Endothelial cell of umbilical vein (primary cell): ENCODE results near the gene NEDD4. TPM values are rescaled to one million over a fixed set of nuclear protein-coding genes. Genes with fewer than 3 reads are reported as not detected.

Source experiments
- Bru-seq: library from RNA; stranded (reverse); fragments of 400-500 nt; gene quantifications from one replicate; lab custom pipeline; 2021; lab: Mats Ljungman, UMichigan
- BruChase-seq, 2 experiments: library from RNA; stranded (reverse); fragments of 400-500 nt; gene quantifications; one replicate each; lab custom pipeline; 2021; lab: Mats Ljungman, UMichigan
- BruUV-seq: library from RNA; stranded (reverse); fragments of 400-500 nt; replicated peaks from 2 replicates; lab custom pipeline; 2021; lab: Mats Ljungman, UMichigan
- CTCF ChIA-PET: fragments of 300-600, 350-600 bp; sonication (Branson Sonifier 250); formaldehyde crosslinking; loops from one replicate; lab custom pipeline; 2021; ENCODE audit warnings: antibody characterized with exemption, inconsistent platforms; lab: Charles Lee
- POLR2A ChIA-PET: fragments of 300-600, 350-600 bp; sonication (Branson Sonifier 250); formaldehyde crosslinking; loops from one replicate; lab custom pipeline; 2021; ENCODE audit warnings: antibody characterized with exemption, inconsistent platforms; lab: Charles Lee
- DNase-seq: peaks from one replicate; pipeline ENCODE4 v3.0.0-alpha.2; 2011; ENCODE audit warnings: low read depth, low spot score
- FAIRE-seq: peaks from 2 replicates; lab custom pipeline; 2011; peaks lifted over from hg19 to GRCh38; lab: Jason Lieb, UNC
- H2AFZ ChIP-seq: 2 replicates; pipeline ENCODE4 v1.6.0; 2012; ENCODE audit warnings: low read depth, low read length, control low read depth, inconsistent platforms
- H3K27ac ChIP-seq: 2 replicates; pipeline ENCODE4 v1.5.1; 2011; ENCODE audit warnings: low read depth, mild to moderate bottlenecking, control low read depth, low read length, moderate library complexity; ENCODE audit not compliant: insufficient read depth
- H3K27me3 ChIP-seq, 2 experiments: 2 replicates each; pipeline versions ENCODE4 v1.6.0 to v1.6.1; 2011; ENCODE audit warnings: low read length in 2 of 2, mixed read lengths in 1 of 2; ENCODE audit not compliant: control insufficient read depth in 2 of 2, insufficient read depth in 2 of 2
- H3K36me3 ChIP-seq, 2 experiments: 2 replicates in 1 of 2; 3 replicates in 1 of 2; pipeline ENCODE4 v1.5.1; 2011; ENCODE audit warnings: low read length in 2 of 2, mild to moderate bottlenecking in 1 of 2, moderate library complexity in 1 of 2; ENCODE audit not compliant: control insufficient read depth in 2 of 2, insufficient read depth in 2 of 2; ENCODE audit errors: extremely low read depth in 1 of 2
- H3K4me1 ChIP-seq: 3 replicates; pipeline ENCODE4 v1.5.1; 2011; ENCODE audit warnings: mild to moderate bottlenecking, low read length; ENCODE audit not compliant: control insufficient read depth, insufficient read depth; ENCODE audit errors: extremely low read depth
- H3K4me2 ChIP-seq: 2 replicates; pipeline ENCODE4 v1.6.1; 2011; ENCODE audit warnings: low read length, control low read depth, mixed read lengths; ENCODE audit not compliant: insufficient read depth
- H3K4me3 ChIP-seq, 3 experiments: fragments of 200-600 bp in 1 of 3; sonication (generic), shearing (Covaris generic) in 1 of 3; replicated peaks in 1 of 3; 2 replicates each; pipeline ENCODE4 v1.5.1; 2011 to 2016; ENCODE audit warnings: control low read depth in 3 of 3, low read length in 3 of 3, mild to moderate bottlenecking in 2 of 3, inconsistent platforms in 1 of 3, low read depth in 1 of 3, moderate library complexity in 1 of 3; ENCODE audit not compliant: insufficient read depth in 1 of 3
- H3K79me2 ChIP-seq: 2 replicates; pipeline ENCODE4 v1.6.0; 2012; ENCODE audit warnings: low read length, inconsistent platforms; ENCODE audit not compliant: control insufficient read depth, insufficient read depth
- H3K9ac ChIP-seq: replicated peaks from 2 replicates; pipeline ENCODE3; 2011; ENCODE audit warnings: low read length, control low read depth; ENCODE audit not compliant: insufficient read depth; ENCODE audit errors: extremely low read depth
- H3K9me1 ChIP-seq: replicated peaks from 3 replicates; pipeline ENCODE4 v1.6.0; 2011; ENCODE audit warnings: mild to moderate bottlenecking, low read length; ENCODE audit not compliant: control insufficient read depth, insufficient read depth; ENCODE audit errors: extremely low read depth
- H3K9me3 ChIP-seq: replicated peaks from 2 replicates; pipeline ENCODE4 v1.5.1; 2012; ENCODE audit warnings: low read length, inconsistent platforms; ENCODE audit not compliant: control insufficient read depth, insufficient read depth
- H4K20me1 ChIP-seq: replicated peaks from 2 replicates; pipeline ENCODE3; 2011; ENCODE audit warnings: mild to moderate bottlenecking, low read length; ENCODE audit not compliant: control insufficient read depth, insufficient read depth; ENCODE audit errors: extremely low read depth
- EZH2 ChIP-seq: IDR thresholded peaks from 2 replicates; pipeline ENCODE4 v1.6.1; 2012; ENCODE audit warnings: borderline replicate concordance, low read depth, mild to moderate bottlenecking, moderate library complexity, low read length, inconsistent platforms; ENCODE audit not compliant: severe bottlenecking
- FOS ChIP-seq: IDR thresholded peaks from 2 replicates; pipeline ENCODE4 v1.6.1; 2011; ENCODE audit warnings: mild to moderate bottlenecking, low read length, moderate library complexity, borderline replicate concordance; ENCODE audit not compliant: insufficient read depth
- GATA2 ChIP-seq: IDR thresholded peaks from 2 replicates; pipeline ENCODE4 v1.7.0; 2011; ENCODE audit warnings: low read depth, mild to moderate bottlenecking, moderate library complexity, mixed read lengths, low read length; ENCODE audit not compliant: insufficient read length, insufficient read depth
- JUN ChIP-seq: IDR thresholded peaks from 2 replicates; pipeline ENCODE4 v1.6.1; 2011; ENCODE audit warnings: borderline replicate concordance, low read depth; ENCODE audit not compliant: insufficient read length, insufficient read depth
- MYC ChIP-seq: IDR thresholded peaks from one replicate; pipeline ENCODE4 v1.6.1; 2011; ENCODE audit warnings: mild to moderate bottlenecking, low read depth, low read length
- POLR2A ChIP-seq: IDR thresholded peaks from 2 replicates; pipeline ENCODE4 v1.6.1; 2012; ENCODE audit warnings: low read depth, mild to moderate bottlenecking, control low read depth, low read length
- POLR2AphosphoS5 ChIP-seq: IDR thresholded peaks from 2 replicates; pipeline ENCODE4 v1.6.1; 2012; ENCODE audit warnings: low read depth, mild to moderate bottlenecking, control low read depth, low read length, moderate library complexity; ENCODE audit not compliant: insufficient read depth
- dilution Hi-C: fragments of 300-500 bp; cut with MboI; formaldehyde crosslinking; loops from one replicate; pipeline ENCODE4 v1.15.0; 2019; ENCODE audit warnings: low sequenced_read_pairs; ENCODE audit not compliant: extremely low pct_ligation_motif_present
- intact Hi-C: fragments of 100-400 bp; cut with micrococcal nuclease; formaldehyde crosslinking; loops from one replicate; pipeline ENCODE4 v1.10.0; 2022
- long read RNA-seq: library from polyadenylated mRNA; stranded (forward); transcript quantifications from one replicate; pipeline ENCODE4 v2.0.0, GENCODE V29; 2021
- polyA minus RNA-seq, 3 experiments: library from RNA; depleted of rRNA, polyadenylated mRNA; stranded (reverse); fragments of >200 nt; gene quantifications; 1 replicate in 1 of 3; 2 replicates in 2 of 3; pipeline ENCODE4 v1.2.3, GENCODE V29; 2011
- polyA plus RNA-seq, 4 experiments: library from polyadenylated mRNA; depleted of rRNA in 3 of 4; stranded (reverse) in 3 of 4; unstranded in 1 of 4; fragments of >200 nt; gene quantifications; 2 replicates each; pipeline versions ENCODE4 v1.2.1 to v1.2.3, GENCODE V29; 2011 to 2012; ENCODE audit warnings: missing spikeins in 1 of 4
- total RNA-seq: library from RNA; stranded (reverse); gene quantifications from 2 replicates; pipeline ENCODE4 v1.2.3, GENCODE V29; 2021
- TF ChIP-seq, protein P1 (sequence below), 2 donors: IDR thresholded peaks; 1 replicate in 1 of 2; 2 replicates in 1 of 2; pipeline ENCODE4 v1.5.1; 2011; ENCODE audit warnings: low read length in 2 of 2, mild to moderate bottlenecking in 2 of 2, moderate library complexity in 2 of 2, control low read depth in 1 of 2, inconsistent platforms in 1 of 2, low read depth in 1 of 2; ENCODE audit not compliant: insufficient read depth in 1 of 2; ENCODE audit errors: extremely low read depth in 1 of 2
- TF ChIP-seq, protein P2 (sequence below): IDR thresholded peaks from 2 replicates; pipeline ENCODE4 v1.6.1; 2011; ENCODE audit not compliant: insufficient read depth, insufficient read length

Gene NEDD4
- total RNA-seq (34.2 and 39.0 TPM in 2 replicates), polyA plus RNA-seq (8.9 and 9.2 TPM in 2 replicates), polyA minus RNA-seq (25.2 and 26.3 TPM in 2 replicates), Bru-seq, nascent RNA (percentile 85 among the genes with signal in this experiment), BruChase-seq, experiment 1, labeled RNA remaining after a 6-hour chase (percentile 74 among the genes with signal in this experiment), BruChase-seq, experiment 2, labeled RNA remaining after a 2-hour chase (percentile 76 among the genes with signal in this experiment)
- 13.7 and 14.9 TPM in 2 replicates for polyA plus RNA-seq (2011; cell fraction: cytosol; rRNA removed)
- 26.5 and 28.7 TPM in 2 replicates for polyA plus RNA-seq (2011; cell fraction: nucleus; rRNA removed)
- polyA plus RNA-seq (2012) = 14.5 and 17.7 TPM in 2 replicates
- 19.3 TPM for polyA minus RNA-seq (2011; cell fraction: cytosol; rRNA and poly(A)+ RNA removed)
- 48.2 and 54.0 TPM in 2 replicates for polyA minus RNA-seq (2011; cell fraction: nucleus; rRNA and poly(A)+ RNA removed)
- long read RNA-seq, full-length matches to known transcripts = 33 of 54 reads
- long read RNA-seq, partial matches to known transcripts = 6 of 54 reads
- long read RNA-seq, other reads (novel, unspliced or antisense) = 15 of 54 reads

DNA sequence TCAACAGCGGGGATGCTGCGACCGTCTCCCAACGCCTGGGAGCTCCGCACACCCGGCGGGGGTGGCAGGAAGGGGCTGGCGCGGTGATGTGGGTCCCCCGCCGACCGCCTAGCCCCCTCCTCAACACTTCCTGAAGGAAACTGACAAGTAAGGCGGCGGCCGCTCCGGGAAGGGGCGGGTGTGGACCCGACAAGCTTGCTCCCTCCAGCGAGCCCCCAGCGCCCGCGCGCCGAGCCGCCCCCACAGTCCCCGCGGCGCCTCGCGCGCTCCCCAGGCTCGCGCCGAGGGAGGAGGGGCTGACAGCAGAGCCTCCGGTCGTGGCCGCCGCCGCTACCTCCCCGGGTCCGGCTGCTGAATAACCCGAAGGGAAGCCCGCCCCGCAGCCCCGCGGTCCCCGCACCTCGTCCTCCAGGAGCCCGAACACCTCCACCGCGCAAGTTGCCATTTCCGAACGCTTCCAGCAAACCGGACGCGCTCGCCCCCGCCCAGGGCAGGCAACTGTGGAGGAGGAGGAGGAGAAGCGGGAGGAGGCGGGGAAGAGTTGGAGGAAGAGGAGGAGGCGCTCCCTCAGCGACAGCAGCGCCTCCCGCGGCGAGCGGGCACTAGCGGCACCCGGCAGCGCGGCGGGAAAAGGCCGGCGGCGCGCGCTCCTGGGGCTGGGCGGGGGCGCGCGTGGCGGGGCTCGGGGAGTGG, at the start of gene NEDD4:
Gene NEDD4, minus strand, starts transcription at position 502 of the 693 bp plus-strand sequence. Its CDS starts 57 bp downstream, at position 445.
- H3K9me1 ChIP-seq = no peaks in the 10 kb centered on the region
- CTCF ChIA-PET = interaction anchor here (0.6 to 3.7 kb wide), 22 partner anchors 8 to 344 kb away, joined by 3 to 45 read pairs (median 4); partner anchors contain the start of gene RFX7
- H3K9me3 ChIP-seq = no peaks in the 10 kb centered on the region
- H3K4me2 ChIP-seq = peak within 1 kb of the TSS; percentile 99
- peak within 1 kb of the TSS; percentile 88 for H2AFZ ChIP-seq
- TF ChIP-seq, protein P1, sequence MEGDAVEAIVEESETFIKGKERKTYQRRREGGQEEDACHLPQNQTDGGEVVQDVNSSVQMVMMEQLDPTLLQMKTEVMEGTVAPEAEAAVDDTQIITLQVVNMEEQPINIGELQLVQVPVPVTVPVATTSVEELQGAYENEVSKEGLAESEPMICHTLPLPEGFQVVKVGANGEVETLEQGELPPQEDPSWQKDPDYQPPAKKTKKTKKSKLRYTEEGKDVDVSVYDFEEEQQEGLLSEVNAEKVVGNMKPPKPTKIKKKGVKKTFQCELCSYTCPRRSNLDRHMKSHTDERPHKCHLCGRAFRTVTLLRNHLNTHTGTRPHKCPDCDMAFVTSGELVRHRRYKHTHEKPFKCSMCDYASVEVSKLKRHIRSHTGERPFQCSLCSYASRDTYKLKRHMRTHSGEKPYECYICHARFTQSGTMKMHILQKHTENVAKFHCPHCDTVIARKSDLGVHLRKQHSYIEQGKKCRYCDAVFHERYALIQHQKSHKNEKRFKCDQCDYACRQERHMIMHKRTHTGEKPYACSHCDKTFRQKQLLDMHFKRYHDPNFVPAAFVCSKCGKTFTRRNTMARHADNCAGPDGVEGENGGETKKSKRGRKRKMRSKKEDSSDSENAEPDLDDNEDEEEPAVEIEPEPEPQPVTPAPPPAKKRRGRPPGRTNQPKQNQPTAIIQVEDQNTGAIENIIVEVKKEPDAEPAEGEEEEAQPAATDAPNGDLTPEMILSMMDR (IDR thresholded peaks at IDR 0.05; ENCODE audit: extremely low read depth in 1 of 2, insufficient read depth in 1 of 2, low read depth in 1 of 2, low read length in 2 of 2) = peak; percentile 35 to 76
- no peak for TF ChIP-seq EZH2
- TF ChIP-seq MYC = no peak
- TF ChIP-seq GATA2 = no peak
- peak; percentile 73 for TF ChIP-seq POLR2AphosphoS5
- TF ChIP-seq, protein P2, sequence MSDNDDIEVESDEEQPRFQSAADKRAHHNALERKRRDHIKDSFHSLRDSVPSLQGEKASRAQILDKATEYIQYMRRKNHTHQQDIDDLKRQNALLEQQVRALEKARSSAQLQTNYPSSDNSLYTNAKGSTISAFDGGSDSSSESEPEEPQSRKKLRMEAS = no peak
- TF ChIP-seq JUN = no peak
- TF ChIP-seq FOS = no peak
- peak; percentile 75 for TF ChIP-seq POLR2A
- BruUV-seq = no TSS peak
- H3K4me3 ChIP-seq = peak within 1 kb of the TSS; percentile 79 to 97 (median 93)
- H3K79me2 ChIP-seq = peaks cover 38% of the 10 kb centered on the region
- FAIRE-seq (peak; percentile 78), DNase-seq (peak; percentile 92)
- H3K4me1 ChIP-seq = peaks cover 20% of the 10 kb centered on the region
- H3K36me3 ChIP-seq = peaks cover 0 to 3% of the 10 kb centered on the region in 2 experiments
- peak within 1 kb of the TSS; percentile 68 for H3K27ac ChIP-seq
- dilution Hi-C loops = no loop called here
- intact Hi-C loops = loop anchor here (1.0 to 5.0 kb wide), 7 partner anchors 47 to 346 kb away; no protein-coding TSS in a partner anchor
- H4K20me1 ChIP-seq = no peaks in the 10 kb centered on the region
- POLR2A ChIA-PET = interaction anchor here (0.8 to 1.8 kb wide), 5 partner anchors 17 to 119 kb away, joined by 3 to 7 read pairs (median 3); no protein-coding TSS in a partner anchor
- no peaks in the 10 kb centered on the region for H3K27me3 ChIP-seq
- peak within 1 kb of the TSS; percentile 88 for H3K9ac ChIP-seq
